GM12878 (cell line): ENCODE data around the gene PTGES2. TPM values are rescaled to one million over a fixed set of nuclear protein-coding genes. Genes with fewer than 3 reads are reported as not detected.

Experiments
- ATAC-seq: fragments of 200-7000 bp; cut with Tn5 transposase; 3 replicates; pipeline ENCODE4 v1.9.1; 2020; ENCODE audit warnings: mild to moderate bottlenecking, moderate library complexity
- BruUV-seq: library from RNA; stranded (reverse); fragments of 400-500 nt; replicated peaks from 2 replicates; lab custom pipeline; 2021; lab: Mats Ljungman, UMichigan
- CTCF ChIA-PET: fragments of 300-600 bp; sonication (Branson Sonifier 250); formaldehyde crosslinking; extraction: SDS; loops from one replicate; lab custom pipeline; 2021; ENCODE audit warnings: inconsistent platforms; lab: Yijun Ruan, JAX
- POLR2A ChIA-PET: fragments of 350-600 bp; formaldehyde crosslinking; extraction: SDS; loops from one replicate; lab custom pipeline; 2021; ENCODE audit warnings: inconsistent platforms; lab: Charles Lee
- RAD21 ChIA-PET: fragments of 300-600 bp; sonication (Branson Sonifier 250); formaldehyde crosslinking; loops from one replicate; lab custom pipeline; 2023; ENCODE audit warnings: antibody characterized with exemption; ENCODE audit not compliant: unreplicated experiment; lab: Charles Lee
- SMC1A ChIA-PET: fragments of 300-600 bp; sonication (Branson Sonifier 250); formaldehyde crosslinking; loops from one replicate; lab custom pipeline; 2023; ENCODE audit not compliant: unreplicated experiment, uncharacterized antibody; lab: Charles Lee
- DNase-seq: peaks from one replicate; pipeline ENCODE4 v3.0.0-alpha.2; 2011; ENCODE audit warnings: low read depth, low spot score
- FAIRE-seq: peaks from 3 replicates; lab custom pipeline; 2011; peaks lifted over from hg19 to GRCh38; lab: Jason Lieb, UNC
- H2AFZ ChIP-seq: 2 replicates; pipeline ENCODE4 v1.6.0; 2011; ENCODE audit warnings: low read depth, low read length, control low read depth; ENCODE audit not compliant: control insufficient read depth
- H3K27ac ChIP-seq: 2 replicates; pipeline ENCODE4 v1.5.1; 2011; ENCODE audit warnings: control low read depth; ENCODE audit not compliant: control insufficient read depth, insufficient read depth
- H3K27me3 ChIP-seq, 2 experiments: replicated peaks in 1 of 2; 2 replicates each; pipeline versions ENCODE4 v1.6.0 to v1.6.1; 2011; ENCODE audit warnings: low read length in 1 of 2; ENCODE audit not compliant: control insufficient read depth in 2 of 2, insufficient read depth in 2 of 2
- H3K36me3 ChIP-seq, 2 experiments: 2 replicates each; pipeline ENCODE4 v1.5.1; 2011; ENCODE audit warnings: low read length in 1 of 2; ENCODE audit not compliant: control insufficient read depth in 2 of 2, insufficient read depth in 2 of 2
- H3K4me1 ChIP-seq: 2 replicates; pipeline ENCODE4 v1.6.1; 2011; ENCODE audit warnings: mild to moderate bottlenecking, low read length, moderate library complexity, mixed read lengths; ENCODE audit not compliant: control insufficient read depth, insufficient read depth
- H3K4me2 ChIP-seq: 2 replicates; pipeline ENCODE4 v1.6.0; 2011; ENCODE audit warnings: control low read depth; ENCODE audit not compliant: control insufficient read depth, insufficient read depth
- H3K4me3 ChIP-seq: fragments of 200-600 bp; sonication (generic); 2 replicates; pipeline ENCODE4 v1.5.1; 2016
- H3K79me2 ChIP-seq: 2 replicates; pipeline ENCODE4 v1.6.0; 2011; ENCODE audit warnings: low read length; ENCODE audit not compliant: control insufficient read depth, insufficient read depth
- H3K9ac ChIP-seq: 2 replicates; pipeline ENCODE4 v1.8.0; 2011; ENCODE audit warnings: low read length, control low read depth, mixed read lengths; ENCODE audit not compliant: control insufficient read depth, insufficient read depth
- H3K9me3 ChIP-seq: replicated peaks from 3 replicates; pipeline ENCODE4 v1.5.1; 2011; ENCODE audit warnings: mild to moderate bottlenecking, low read length; ENCODE audit not compliant: control insufficient read depth, insufficient read depth
- H4K20me1 ChIP-seq: 2 replicates; pipeline ENCODE4 v1.6.0; 2011; ENCODE audit not compliant: control insufficient read depth, insufficient read depth
- HDAC6 ChIP-seq: fragments of 200-600 bp; sonication (generic); IDR thresholded peaks from one replicate; pipeline ENCODE4 v1.8.0; 2017; ENCODE audit warnings: antibody characterized with exemption; ENCODE audit not compliant: unreplicated experiment
- MXI1 ChIP-seq: fragments of 150-350 bp; IDR thresholded peaks from 2 replicates; pipeline ENCODE4 v1.6.1; 2011; ENCODE audit warnings: low read depth, mild to moderate bottlenecking, inconsistent platforms, low read length, improper control_type of control experiment
- NFIC ChIP-seq: IDR thresholded peaks from 2 replicates; pipeline ENCODE4 v1.6.1; 2012; ENCODE audit warnings: low read depth, mild to moderate bottlenecking, inconsistent platforms, low read length, moderate library complexity
- NFXL1 ChIP-seq: fragments of 450-650 bp; IDR thresholded peaks from 2 replicates; pipeline ENCODE4 v1.6.1; 2017; ENCODE audit warnings: antibody characterized with exemption, mild to moderate bottlenecking, borderline replicate concordance
- POLR2AphosphoS5 ChIP-seq: IDR thresholded peaks from 2 replicates; pipeline ENCODE4 v1.6.1; 2011; ENCODE audit warnings: mild to moderate bottlenecking, low read length, inconsistent platforms
- POU2F2 ChIP-seq: IDR thresholded peaks from 3 replicates; pipeline ENCODE4 v1.6.1; 2011; ENCODE audit warnings: low read depth, mild to moderate bottlenecking, low read length, borderline replicate concordance
- RBBP5 ChIP-seq: fragments of 200-600 bp; sonication (generic); conservative IDR thresholded peaks from 2 replicates; pipeline ENCODE4 v1.6.1; 2016
- ZNF384 ChIP-seq: IDR thresholded peaks from 2 replicates; pipeline ENCODE4 v1.6.1; 2012; ENCODE audit warnings: low read depth, mild to moderate bottlenecking, low read length, improper control_type of control experiment, borderline replicate concordance
- WGBS: methylation state at CpG from one replicate; pipeline ENCODE4 v1.1.6; 2016; ENCODE audit warnings: low lambda C conversion rate; ENCODE audit not compliant: insufficient replicate concordance, insufficient coverage; ENCODE audit errors: missing lambda C conversion rate; 5-methylcytosine and 5-hydroxymethylcytosine counted together
- in situ Hi-C: fragments of 300-500 bp; cut with MboI; formaldehyde crosslinking; loops from 9 replicates; pipeline ENCODE4 v1.14.3; 2018; ENCODE audit warnings: mixed read lengths
- intact Hi-C: fragments of 100-400 bp; cut with micrococcal nuclease; formaldehyde crosslinking; loops from one replicate; pipeline ENCODE4 v1.14.2; 2022; ENCODE audit not compliant: unreplicated experiment
- polyA plus RNA-seq, 11 experiments: library from polyadenylated mRNA; depleted of rRNA in 4 of 11; unstranded in 6 of 11; stranded (reverse) in 5 of 11; fragments of >200 nt; fragmentation: Nextera tagmentation in 4 of 11; fragmentation: Illumina TruSeq in 1 of 11; extraction: Ambion mirVana in 4 of 11; extraction: Trizol in 1 of 11; gene quantifications; 1 replicate in 1 of 11; 2 replicates in 10 of 11; pipeline versions ENCODE4 v1.2.1 to v1.2.3, GENCODE V29; 2011 to 2016; ENCODE audit warnings: inconsistent platforms in 2 of 11, missing spikeins in 2 of 11, low read depth in 1 of 11
- total RNA-seq, 4 experiments: library from RNA; depleted of rRNA in 3 of 4; stranded (reverse); fragments of >200 nt in 3 of 4; fragmentation: Illumina TruSeq in 1 of 4; extraction: Trizol in 1 of 4; gene quantifications; 2 replicates each; pipeline versions ENCODE4 v1.2.1 to v1.2.3, GENCODE V29; 2013 to 2021
- TF ChIP-seq, protein P1 (sequence below): fragments of 450-650 bp; IDR thresholded peaks from 2 replicates; pipeline ENCODE4 v1.6.1; 2017; ENCODE audit warnings: mild to moderate bottlenecking, low read depth, inconsistent platforms; ENCODE audit not compliant: poor library complexity, severe bottlenecking
- TF ChIP-seq, protein P2 (sequence below): fragments of 450-650 bp; IDR thresholded peaks from 2 replicates; pipeline ENCODE4 v1.6.1; 2017; ENCODE audit warnings: mild to moderate bottlenecking, moderate library complexity
- TF ChIP-seq, protein P3 (sequence below): fragments of 450-650 bp; formaldehyde crosslinking; IDR thresholded peaks from 2 replicates; pipeline ENCODE4 v1.4.0; 2020; ENCODE audit warnings: mild to moderate bottlenecking, moderate library complexity

Gene PTGES2
- total and polyA plus RNA-seq, 10 of the 15 experiments (the other 5 are each of a cell fraction or from before 2014, with no cell fraction given), result 2.1 to 141 (median 99.1) TPM

DNA sequence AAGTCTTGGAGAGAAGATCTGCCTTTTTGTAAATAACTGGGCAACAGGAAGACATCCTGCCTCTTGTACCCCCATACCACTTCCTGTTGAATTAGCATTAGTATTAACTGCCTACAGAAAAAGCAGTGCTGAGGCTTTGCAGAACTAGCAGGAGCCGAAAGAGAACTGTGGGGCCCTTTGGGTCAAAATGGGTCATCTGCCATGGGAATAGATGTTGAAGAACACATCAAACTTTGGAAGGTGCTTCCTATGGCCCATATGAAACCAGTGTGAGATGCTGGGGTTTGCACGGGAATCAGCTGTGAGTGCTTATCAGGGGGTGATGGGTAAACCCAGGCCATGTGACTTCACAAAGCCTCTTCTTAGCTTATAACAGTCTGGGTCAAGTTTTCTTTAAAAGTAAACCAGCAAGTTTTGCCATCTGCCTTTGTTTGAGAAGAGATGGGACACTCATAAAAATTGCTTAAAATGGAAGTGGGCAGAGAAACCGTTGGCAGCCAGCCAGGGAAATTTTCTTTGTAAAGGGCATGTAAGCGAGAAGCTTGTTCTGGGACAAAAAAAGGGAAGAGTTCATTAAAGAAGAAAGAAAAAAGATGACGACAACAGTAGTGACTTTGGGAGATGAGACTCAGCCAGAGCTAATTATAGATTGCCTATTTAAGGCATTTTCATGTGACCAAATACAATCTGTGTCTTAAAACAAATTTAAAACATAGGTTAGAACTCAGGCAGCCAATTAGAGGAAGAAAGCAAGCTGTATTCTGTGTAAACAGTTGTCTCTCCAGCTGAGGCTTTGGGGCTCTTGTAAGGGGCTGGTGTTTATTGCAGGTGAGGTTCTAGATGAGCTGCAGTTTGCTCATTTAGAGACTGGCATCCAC lies 55.1 kb downstream of the PTGES2 start:
- no peaks in the 10 kb centered on the region for H4K20me1 ChIP-seq
- DNase-seq (peak; percentile 87), FAIRE-seq (peak; percentile 94), ATAC-seq (peak; percentile 36)
- H3K4me1 ChIP-seq, result peaks cover 22% of the 10 kb centered on the region
- H3K4me3 ChIP-seq, result peak overlapping the region; percentile 56
- in situ Hi-C loops (no loop called here), intact Hi-C loops (no loop called here)
- H3K79me2 ChIP-seq, result peaks cover 76% of the 10 kb centered on the region
- ChIA-PET SMC1A (interaction anchor here (0.6 to 5.1 kb wide), 16 partner anchors 8 to 269 kb away, joined by 3 to 21 read pairs (median 6); no protein-coding TSS in a partner anchor), CTCF (interaction anchor here (0.6 to 5.3 kb wide), 11 partner anchors 11 to 553 kb away, joined by 3 to 33 read pairs (median 4); partner anchors contain the start of gene EEIG1), RAD21 (interaction anchor here (0.7 to 3.3 kb wide), 16 partner anchors 10 to 612 kb away, joined by 3 to 11 read pairs (median 4); partner anchors contain the start of gene ST6GALNAC4), POLR2A (interaction anchor here (0.7 to 1.7 kb wide), 21 partner anchors 8 to 652 kb away, joined by 3 to 9 read pairs (median 4); partner anchors contain the start of genes EEIG1, GOLGA2, ST6GALNAC4 and SWI5)
- BruUV-seq, result no TSS peak
- H2AFZ ChIP-seq, result peak overlapping the region; percentile 26
- H3K36me3 ChIP-seq, result peaks cover 0 to 4% of the 10 kb centered on the region in 2 experiments; a peak in 2 of 4 replicates
- H3K9me3 ChIP-seq, result no peaks in the 10 kb centered on the region; the same call in 2 of the 3 replicates
- H3K27ac ChIP-seq, result peak overlapping the region; percentile 87
- H3K4me2 ChIP-seq, result peak overlapping the region; percentile 93
- 0% methylated on average over 5 of the region's 5 CpGs for WGBS
- H3K27me3 ChIP-seq, result no peaks in the 10 kb centered on the region
- peak overlapping the region; percentile 72 for H3K9ac ChIP-seq
- TF ChIP-seq RBBP5 (0 out of 2 replicates have a peak, but pooled peaks have one; percentile 82), ZNF384 (0 out of 2 replicates have a peak, but pooled peaks have one; percentile 6), NFXL1 (no peak), HDAC6 (no peak), POLR2AphosphoS5 (peak; percentile 43), POU2F2 (peak; percentile 41; the same call in 2 of the 3 replicates), NFIC (no peak), MXI1 (peak; percentile 72; the same call in 1 of the 2 replicates)
- TF ChIP-seq, protein P1, sequence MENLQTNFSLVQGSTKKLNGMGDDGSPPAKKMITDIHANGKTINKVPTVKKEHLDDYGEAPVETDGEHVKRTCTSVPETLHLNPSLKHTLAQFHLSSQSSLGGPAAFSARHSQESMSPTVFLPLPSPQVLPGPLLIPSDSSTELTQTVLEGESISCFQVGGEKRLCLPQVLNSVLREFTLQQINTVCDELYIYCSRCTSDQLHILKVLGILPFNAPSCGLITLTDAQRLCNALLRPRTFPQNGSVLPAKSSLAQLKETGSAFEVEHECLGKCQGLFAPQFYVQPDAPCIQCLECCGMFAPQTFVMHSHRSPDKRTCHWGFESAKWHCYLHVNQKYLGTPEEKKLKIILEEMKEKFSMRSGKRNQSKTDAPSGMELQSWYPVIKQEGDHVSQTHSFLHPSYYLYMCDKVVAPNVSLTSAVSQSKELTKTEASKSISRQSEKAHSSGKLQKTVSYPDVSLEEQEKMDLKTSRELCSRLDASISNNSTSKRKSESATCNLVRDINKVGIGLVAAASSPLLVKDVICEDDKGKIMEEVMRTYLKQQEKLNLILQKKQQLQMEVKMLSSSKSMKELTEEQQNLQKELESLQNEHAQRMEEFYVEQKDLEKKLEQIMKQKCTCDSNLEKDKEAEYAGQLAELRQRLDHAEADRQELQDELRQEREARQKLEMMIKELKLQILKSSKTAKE, result peak; percentile 97
- TF ChIP-seq, protein P2, sequence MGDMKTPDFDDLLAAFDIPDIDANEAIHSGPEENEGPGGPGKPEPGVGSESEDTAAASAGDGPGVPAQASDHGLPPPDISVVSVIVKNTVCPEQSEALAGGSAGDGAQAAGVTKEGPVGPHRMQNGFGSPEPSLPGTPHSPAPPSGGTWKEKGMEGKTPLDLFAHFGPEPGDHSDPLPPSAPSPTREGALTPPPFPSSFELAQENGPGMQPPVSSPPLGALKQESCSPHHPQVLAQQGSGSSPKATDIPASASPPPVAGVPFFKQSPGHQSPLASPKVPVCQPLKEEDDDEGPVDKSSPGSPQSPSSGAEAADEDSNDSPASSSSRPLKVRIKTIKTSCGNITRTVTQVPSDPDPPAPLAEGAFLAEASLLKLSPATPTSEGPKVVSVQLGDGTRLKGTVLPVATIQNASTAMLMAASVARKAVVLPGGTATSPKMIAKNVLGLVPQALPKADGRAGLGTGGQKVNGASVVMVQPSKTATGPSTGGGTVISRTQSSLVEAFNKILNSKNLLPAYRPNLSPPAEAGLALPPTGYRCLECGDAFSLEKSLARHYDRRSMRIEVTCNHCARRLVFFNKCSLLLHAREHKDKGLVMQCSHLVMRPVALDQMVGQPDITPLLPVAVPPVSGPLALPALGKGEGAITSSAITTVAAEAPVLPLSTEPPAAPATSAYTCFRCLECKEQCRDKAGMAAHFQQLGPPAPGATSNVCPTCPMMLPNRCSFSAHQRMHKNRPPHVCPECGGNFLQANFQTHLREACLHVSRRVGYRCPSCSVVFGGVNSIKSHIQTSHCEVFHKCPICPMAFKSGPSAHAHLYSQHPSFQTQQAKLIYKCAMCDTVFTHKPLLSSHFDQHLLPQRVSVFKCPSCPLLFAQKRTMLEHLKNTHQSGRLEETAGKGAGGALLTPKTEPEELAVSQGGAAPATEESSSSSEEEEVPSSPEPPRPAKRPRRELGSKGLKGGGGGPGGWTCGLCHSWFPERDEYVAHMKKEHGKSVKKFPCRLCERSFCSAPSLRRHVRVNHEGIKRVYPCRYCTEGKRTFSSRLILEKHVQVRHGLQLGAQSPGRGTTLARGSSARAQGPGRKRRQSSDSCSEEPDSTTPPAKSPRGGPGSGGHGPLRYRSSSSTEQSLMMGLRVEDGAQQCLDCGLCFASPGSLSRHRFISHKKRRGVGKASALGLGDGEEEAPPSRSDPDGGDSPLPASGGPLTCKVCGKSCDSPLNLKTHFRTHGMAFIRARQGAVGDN, result peak; percentile 92
- TF ChIP-seq, protein P3, sequence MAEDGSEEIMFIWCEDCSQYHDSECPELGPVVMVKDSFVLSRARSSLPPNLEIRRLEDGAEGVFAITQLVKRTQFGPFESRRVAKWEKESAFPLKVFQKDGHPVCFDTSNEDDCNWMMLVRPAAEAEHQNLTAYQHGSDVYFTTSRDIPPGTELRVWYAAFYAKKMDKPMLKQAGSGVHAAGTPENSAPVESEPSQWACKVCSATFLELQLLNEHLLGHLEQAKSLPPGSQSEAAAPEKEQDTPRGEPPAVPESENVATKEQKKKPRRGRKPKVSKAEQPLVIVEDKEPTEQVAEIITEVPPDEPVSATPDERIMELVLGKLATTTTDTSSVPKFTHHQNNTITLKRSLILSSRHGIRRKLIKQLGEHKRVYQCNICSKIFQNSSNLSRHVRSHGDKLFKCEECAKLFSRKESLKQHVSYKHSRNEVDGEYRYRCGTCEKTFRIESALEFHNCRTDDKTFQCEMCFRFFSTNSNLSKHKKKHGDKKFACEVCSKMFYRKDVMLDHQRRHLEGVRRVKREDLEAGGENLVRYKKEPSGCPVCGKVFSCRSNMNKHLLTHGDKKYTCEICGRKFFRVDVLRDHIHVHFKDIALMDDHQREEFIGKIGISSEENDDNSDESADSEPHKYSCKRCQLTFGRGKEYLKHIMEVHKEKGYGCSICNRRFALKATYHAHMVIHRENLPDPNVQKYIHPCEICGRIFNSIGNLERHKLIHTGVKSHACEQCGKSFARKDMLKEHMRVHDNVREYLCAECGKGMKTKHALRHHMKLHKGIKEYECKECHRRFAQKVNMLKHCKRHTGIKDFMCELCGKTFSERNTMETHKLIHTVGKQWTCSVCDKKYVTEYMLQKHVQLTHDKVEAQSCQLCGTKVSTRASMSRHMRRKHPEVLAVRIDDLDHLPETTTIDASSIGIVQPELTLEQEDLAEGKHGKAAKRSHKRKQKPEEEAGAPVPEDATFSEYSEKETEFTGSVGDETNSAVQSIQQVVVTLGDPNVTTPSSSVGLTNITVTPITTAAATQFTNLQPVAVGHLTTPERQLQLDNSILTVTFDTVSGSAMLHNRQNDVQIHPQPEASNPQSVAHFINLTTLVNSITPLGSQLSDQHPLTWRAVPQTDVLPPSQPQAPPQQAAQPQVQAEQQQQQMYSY, result no peak
